ENCODE results near the gene SLC22A2. TPM values are rescaled to one million over a fixed set of nuclear protein-coding genes. Genes with fewer than 3 reads are reported as not detected.

SLC22A2 gene
- total and polyA plus RNA-seq, 10 of the 15 experiments (the other 5 are each of a cell fraction or from before 2014, with no cell fraction given): 0.12 TPM; not detected in 9

DNA sequence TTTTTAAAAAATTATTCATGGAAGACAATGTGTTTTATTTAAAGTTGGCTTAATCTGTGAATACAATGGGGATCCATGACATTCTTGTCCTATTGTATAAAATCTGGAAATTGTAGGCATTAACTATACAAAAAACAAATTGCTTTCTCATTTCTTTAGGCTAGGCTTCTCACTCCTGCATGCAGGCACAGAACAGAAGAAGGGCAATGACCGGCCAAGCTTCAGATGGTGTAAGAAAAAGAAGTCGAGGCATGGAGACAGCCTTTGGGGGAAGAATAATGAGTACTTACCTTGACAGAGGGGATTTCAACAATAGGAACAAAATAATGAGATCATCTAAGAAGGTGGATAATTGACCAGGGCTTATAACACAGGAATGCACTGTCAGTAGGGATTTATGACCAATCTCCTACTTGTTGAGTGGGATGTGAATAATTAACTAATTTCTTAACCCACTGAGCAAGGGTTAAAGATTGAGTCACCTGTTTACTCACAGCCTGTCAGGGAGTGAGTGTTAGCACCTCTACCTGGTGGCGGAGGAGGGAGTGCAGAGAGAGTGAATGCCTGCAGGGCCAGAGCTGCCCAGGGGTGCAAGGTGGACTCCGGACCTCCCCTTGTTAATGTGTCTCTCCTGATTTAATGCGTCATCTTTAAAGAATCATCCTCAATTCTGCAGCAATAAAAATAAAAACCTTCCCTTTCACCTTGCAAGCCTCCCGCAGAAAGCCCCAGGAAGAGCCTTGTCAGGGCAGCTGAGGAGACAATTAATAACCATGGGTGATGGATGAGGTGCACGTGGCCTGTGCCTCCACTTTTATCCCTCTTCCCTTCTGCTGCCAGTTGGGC lies 3.9 kb downstream of the SLC22A2 start:
- no peaks in the 10 kb centered on the region for H4K20me1 ChIP-seq (ENCODE audit: control insufficient read depth, insufficient read depth)

DNA sequence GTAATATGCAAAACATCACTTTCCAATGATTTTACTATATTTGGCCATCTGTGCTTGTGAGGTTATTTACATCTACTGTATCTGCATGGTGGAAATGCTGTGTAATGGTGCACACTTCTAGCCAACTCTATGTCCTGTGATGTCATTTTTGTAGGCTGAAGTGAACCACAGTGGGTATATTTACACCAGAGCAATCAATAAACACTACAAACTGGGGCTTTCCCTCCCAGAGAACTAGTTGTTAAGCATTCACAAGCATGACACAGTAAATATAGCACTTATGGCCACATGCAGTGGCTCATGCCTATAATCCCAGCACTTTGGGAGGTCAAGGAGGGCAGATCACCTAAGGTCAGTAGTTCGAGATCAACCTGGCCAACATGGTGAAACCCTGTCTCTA lies 4.9 kb downstream of the SLC22A2 start:
- Histone ChIP-seq H4K20me1 (ENCODE audit: control insufficient read depth, insufficient read depth) (no peaks in the 10 kb centered on the region), H3K27ac (ENCODE audit: control insufficient read depth, insufficient read depth) (no peak overlapping the region), H2AFZ (ENCODE audit: control insufficient read depth, low read depth, low read length) (no peak overlapping the region), H3K9ac (ENCODE audit: control insufficient read depth, insufficient read depth, low read length) (no peak overlapping the region), H3K4me1 (ENCODE audit: control insufficient read depth, insufficient read depth, low read length) (no peaks in the 10 kb centered on the region), H3K4me2 (ENCODE audit: control insufficient read depth, insufficient read depth) (no peak overlapping the region), H3K36me3 (ENCODE audit: control insufficient read depth in 2 of 2, insufficient read depth in 2 of 2, low read length in 1 of 2) (no peaks in the 10 kb centered on the region), H3K79me2 (ENCODE audit: control insufficient read depth, insufficient read depth, low read length) (no peaks in the 10 kb centered on the region), H3K4me3 (no peak overlapping the region), H3K9me3 (replicated peaks; ENCODE audit: control insufficient read depth, insufficient read depth, low read length) (no peaks in the 10 kb centered on the region), H3K27me3 (replicated peaks in 1 of 2; ENCODE audit: control insufficient read depth in 2 of 2, insufficient read depth in 2 of 2, low read length in 1 of 2) (no peaks in the 10 kb centered on the region)
- ATAC-seq (peak; percentile 68), FAIRE-seq (no peak), DNase-seq (ENCODE audit: low read depth, low spot score) (no peak)
- intact Hi-C loops (cut with micrococcal nuclease; ENCODE audit: unreplicated experiment) (no loop called here), in situ Hi-C loops (cut with MboI) (no loop called here)
- SMC1A ChIA-PET (ENCODE audit: uncharacterized antibody, unreplicated experiment): interaction anchor here (1.0 kb wide), 1 partner anchor 33 kb away, joined by 3 read pairs; no protein-coding TSS in a partner anchor
- no TSS peak for BruUV-seq (replicated peaks)
- TF ChIP-seq BMI1 (IDR thresholded peaks at IDR 0.05; ENCODE audit: borderline replicate concordance) (no peak), ATF7 (IDR thresholded peaks at IDR 0.05; ENCODE audit: low read depth) (peak; percentile 50; the same call in 1 of the 2 replicates)
- POLR2A ChIA-PET: no interaction called here
- RAD21 ChIA-PET (ENCODE audit: unreplicated experiment): no interaction called here
- 0% methylated on average over 1 of the region's 1 CpG for WGBS (ENCODE audit: insufficient coverage, insufficient replicate concordance, low lambda C conversion rate, missing lambda C conversion rate)
- CTCF ChIA-PET: no interaction called here

More for the DNA sequence above, 3.9 kb downstream of the SLC22A2 start:
- Histone ChIP-seq H3K27ac (ENCODE audit: control insufficient read depth, insufficient read depth) (no peak overlapping the region), H3K9me3 (replicated peaks; ENCODE audit: control insufficient read depth, insufficient read depth, low read length) (no peaks in the 10 kb centered on the region), H3K36me3 (ENCODE audit: control insufficient read depth in 2 of 2, insufficient read depth in 2 of 2, low read length in 1 of 2) (no peaks in the 10 kb centered on the region), H3K79me2 (ENCODE audit: control insufficient read depth, insufficient read depth, low read length) (no peaks in the 10 kb centered on the region), H2AFZ (ENCODE audit: control insufficient read depth, low read depth, low read length) (no peak overlapping the region), H3K4me1 (ENCODE audit: control insufficient read depth, insufficient read depth, low read length) (no peaks in the 10 kb centered on the region), H3K27me3 (replicated peaks in 1 of 2; ENCODE audit: control insufficient read depth in 2 of 2, insufficient read depth in 2 of 2, low read length in 1 of 2) (no peaks in the 10 kb centered on the region; a peak in 1 of 4 replicates), H3K4me2 (ENCODE audit: control insufficient read depth, insufficient read depth) (no peak overlapping the region), H3K9ac (ENCODE audit: control insufficient read depth, insufficient read depth, low read length) (no peak overlapping the region), H3K4me3 (no peak overlapping the region)
- POLR2A ChIA-PET: no interaction called here
- BruUV-seq (replicated peaks): no TSS peak
- SMC1A ChIA-PET (ENCODE audit: uncharacterized antibody, unreplicated experiment): no interaction called here
- RAD21 ChIA-PET (ENCODE audit: unreplicated experiment): no interaction called here
- CTCF ChIA-PET: interaction anchor here (1.3 kb wide), 1 partner anchor 116 kb away, joined by 3 read pairs; no protein-coding TSS in a partner anchor
- no peak for TF ChIP-seq EZH2 (IDR thresholded peaks at IDR 0.05; ENCODE audit: borderline replicate concordance, control insufficient read depth, low read depth, low read length)
- no peak for TF ChIP-seq NFYA (IDR thresholded peaks at IDR 0.05; ENCODE audit: borderline replicate concordance, low read depth, low read length)
- TF ChIP-seq SIX5 (IDR thresholded peaks at IDR 0.05; ENCODE audit: low read depth, low read length, severe bottlenecking): no peak
- TF ChIP-seq SRF (IDR thresholded peaks at IDR 0.05; ENCODE audit: low read depth in 2 of 2, low read length in 2 of 2): no peak
- no peak for TF ChIP-seq DPF2 (IDR thresholded peaks at IDR 0.05)
- no peak for TF ChIP-seq FOXM1 (IDR thresholded peaks at IDR 0.05; ENCODE audit: low read depth, low read length)
- no peak for TF ChIP-seq EP300 (IDR thresholded peaks at IDR 0.05; ENCODE audit: borderline replicate concordance in 1 of 2, control insufficient read depth in 1 of 2, low read depth in 2 of 2, low read length in 2 of 2)
- TF ChIP-seq MYC (IDR thresholded peaks at IDR 0.05; ENCODE audit: insufficient read depth, insufficient read length, insufficient replicate concordance, low read length, severe bottlenecking): no peak
- no peak for TF ChIP-seq ZNF384 (IDR thresholded peaks at IDR 0.05; ENCODE audit: borderline replicate concordance, low read depth, low read length)
- no peak for TF ChIP-seq JUNB (IDR thresholded peaks at IDR 0.05)
- no peak for TF ChIP-seq PAX8 (IDR thresholded peaks at IDR 0.05)
- TF ChIP-seq SREBF1 (IDR thresholded peaks at IDR 0.05; ENCODE audit: low read length): no peak
- WGBS (ENCODE audit: insufficient coverage, insufficient replicate concordance, low lambda C conversion rate, missing lambda C conversion rate): 40% methylated on average over 7 of the region's 7 CpGs
- ATAC-seq (peak; percentile 60), FAIRE-seq (no peak), DNase-seq (ENCODE audit: low read depth, low spot score) (no peak)
- intact Hi-C loops (cut with micrococcal nuclease; ENCODE audit: unreplicated experiment): no loop called here
- in situ Hi-C loops (cut with MboI): no loop called here

Measured in GM12878 (cell line).